ENCODE results near the gene FGF14. TPM values are rescaled to one million over a fixed set of nuclear protein-coding genes. Genes with fewer than 3 reads are reported as not detected.

The FGF14 gene
- total RNA-seq, 1 experiment from 2014 or later: 0.22 TPM

GRCh38 chr13:101746513-101746912, 655.3 kb downstream of the FGF14 start:
- no peak overlapping the region for H3K56ac ChIP-seq (ENCODE audit: insufficient read length, low read depth, low read length)
- no peaks in the 10 kb centered on the region for H4K20me1 ChIP-seq (ENCODE audit: control insufficient read depth, insufficient read depth, insufficient read length)
- H2AFZ ChIP-seq (ENCODE audit: low read length): no peak overlapping the region
- no peak overlapping the region for H2BK12ac ChIP-seq (ENCODE audit: insufficient read length, low read depth, low read length)
- DNase-seq: no peak
- H3K27me3 Mint-ChIP-seq (ENCODE audit: low read depth): no peaks in the 10 kb centered on the region
- no peaks in the 10 kb centered on the region for H3K9me3 ChIP-seq (ENCODE audit: control insufficient read depth, low read depth, low read length)
- no peak overlapping the region for H4K5ac ChIP-seq (ENCODE audit: insufficient read length, low read depth, low read length)
- no peak overlapping the region for H3K4me2 ChIP-seq (ENCODE audit: insufficient read depth, insufficient read length, low read length)
- H3K4me1 Mint-ChIP-seq: peaks cover 9% of the 10 kb centered on the region in 2 experiments; a peak in 3 of 4 replicates
- H3K27me3 ChIP-seq (ENCODE audit: insufficient read depth, low read length): no peaks in the 10 kb centered on the region
- no peak overlapping the region for H3K14ac ChIP-seq (ENCODE audit: insufficient read depth, low read length)
- H3K4me1 ChIP-seq (ENCODE audit: insufficient read depth, low read length): peaks cover 2% of the 10 kb centered on the region; the same call in 1 of the 2 replicates
- WGBS (ENCODE audit: extremely low coverage, insufficient read length, low lambda C conversion rate): no CpG with 5 or more reads among the region's 2 CpGs
- no peak overlapping the region for H2AK5ac ChIP-seq (ENCODE audit: insufficient read length, low read length)
- H3K27ac Mint-ChIP-seq: no peak overlapping the region
- no peak overlapping the region for H3K9ac ChIP-seq (ENCODE audit: extremely low read depth, insufficient read length, low read length)
- no peaks in the 10 kb centered on the region for H3K23me2 ChIP-seq (ENCODE audit: insufficient read length, low read depth, low read length, poor library complexity, severe bottlenecking)
- H3K18ac ChIP-seq (ENCODE audit: insufficient read length, low read depth, low read length): no peak overlapping the region
- no peak overlapping the region for H3K4me3 Mint-ChIP-seq
- no peak overlapping the region for H3K27ac ChIP-seq (ENCODE audit: insufficient read length, low read depth, low read length)
- no peak overlapping the region for H2BK20ac ChIP-seq (ENCODE audit: low read depth, low read length, poor library complexity, severe bottlenecking)
- no peak overlapping the region for H2BK120ac ChIP-seq (ENCODE audit: low read depth, low read length, poor library complexity, severe bottlenecking)
- H3T11ph ChIP-seq (ENCODE audit: low read length): no peak overlapping the region
- H2BK5ac ChIP-seq (ENCODE audit: insufficient read length, low read length): no peak overlapping the region
- no peak overlapping the region for H3K23ac ChIP-seq (ENCODE audit: insufficient read length, low read depth, low read length)
- H3K36me3 Mint-ChIP-seq (ENCODE audit: insufficient read depth in 1 of 3, low read depth in 3 of 3): no peaks in the 10 kb centered on the region
- H3K4ac ChIP-seq (ENCODE audit: low read depth, low read length): no peak overlapping the region
- H3K79me2 ChIP-seq (ENCODE audit: insufficient read depth, low read length): no peaks in the 10 kb centered on the region
- H4K8ac ChIP-seq (replicated peaks; ENCODE audit: insufficient read length, low read depth, low read length): no peak overlapping the region
- no peaks in the 10 kb centered on the region for H3K9me3 Mint-ChIP-seq
- H2BK15ac ChIP-seq (ENCODE audit: low read depth, low read length): no peak overlapping the region
- H4K91ac ChIP-seq (ENCODE audit: insufficient read length, low read depth, low read length): no peak overlapping the region
- H3K79me1 ChIP-seq (ENCODE audit: insufficient read depth, low read depth, low read length, poor library complexity, severe bottlenecking): no peaks in the 10 kb centered on the region
- TF ChIP-seq CTCF (conservative IDR thresholded peaks at IDR 0.05): no peak

Measured in H9 (cell line).